OCI-M2 (cell line): ENCODE measurements around the gene TRPV5.

ENCODE experiments used
- DNase-seq: peaks from one replicate; lab custom pipeline; 2025; ENCODE audit not compliant: unreplicated experiment; lab: John Stamatoyannopoulos, UW

Gene TRPV5

GRCh38 chr7:142941541-142941940, 8.0 kb upstream of the TRPV5 start:
- no peak for DNase-seq

- DNase-seq = no peak
Observed at GRCh38 chr7:142940966-142941535, 7.5 kb upstream of the TRPV5 start.

GRCh38 chr7:142939226-142939910, 5.8 kb upstream of the TRPV5 start, which contains the start of gene LLCFC1:
TSS of gene LLCFC1 (plus strand) at chr7:142939484. CDS start at chr7:142939622, 138 bp downstream.
- DNase-seq = no peak

GRCh38 chr7:142938611-142939010, 5.1 kb upstream of the TRPV5 start:
- DNase-seq = no peak

- DNase-seq = no peak
Observed at GRCh38 chr7:142935941-142936565, 2.5 kb upstream of the TRPV5 start.

GRCh38 chr7:142934056-142934455, 510 bp upstream of the TRPV5 start:
- DNase-seq = no peak

GRCh38 chr7:142933092-142933475, 462 bp downstream of the TRPV5 start:
- no peak for DNase-seq

- no peak for DNase-seq
Observed at GRCh38 chr7:142932386-142933091, 1.0 kb downstream of the TRPV5 start.

- DNase-seq = no peak
Observed at GRCh38 chr7:142930126-142930730, 3.3 kb downstream of the TRPV5 start.

GRCh38 chr7:142927949-142928348, 5.6 kb downstream of the TRPV5 start:
- no peak for DNase-seq

- no peak for DNase-seq
Observed at GRCh38 chr7:142927085-142927745, 6.3 kb downstream of the TRPV5 start.

- no peak for DNase-seq
Observed at GRCh38 chr7:142925413-142925812, 8.1 kb downstream of the TRPV5 start.

- no peak for DNase-seq
Observed at GRCh38 chr7:142923391-142923790, 10.2 kb downstream of the TRPV5 start.

GRCh38 chr7:142919656-142920055, 13.9 kb downstream of the TRPV5 start:
- no peak for DNase-seq

- DNase-seq = no peak
Observed at GRCh38 chr7:142918901-142919300, 14.6 kb downstream of the TRPV5 start.

GRCh38 chr7:142917447-142917846, 16.1 kb downstream of the TRPV5 start:
- no peak for DNase-seq

GRCh38 chr7:142916508-142916907, 17.0 kb downstream of the TRPV5 start:
- DNase-seq = no peak

- DNase-seq = no peak
Observed at GRCh38 chr7:142915315-142915714, 18.2 kb downstream of the TRPV5 start.

GRCh38 chr7:142914121-142914520, 19.4 kb downstream of the TRPV5 start:
- no peak for DNase-seq

GRCh38 chr7:142913566-142913965, 20.0 kb downstream of the TRPV5 start:
- DNase-seq = no peak

GRCh38 chr7:142913051-142913450, 20.5 kb downstream of the TRPV5 start:
- no peak for DNase-seq
